HG02973 (cell line): ENCODE measurements around the gene NKD1.

Source experiments
- ATAC-seq: cut with Tn5 transposase; IDR thresholded peaks from one replicate; pipeline ENCODE4 v1.9.1; 2021; ENCODE audit warnings: moderate library complexity; ENCODE audit not compliant: unreplicated experiment

Gene NKD1

GRCh38 chr16:50692644-50692998, 144.4 kb downstream of the NKD1 start:
- no peak for ATAC-seq

GRCh38 chr16:50692999-50693781, 145.0 kb downstream of the NKD1 start, which contains the start of gene NOD2:
Gene NOD2, plus strand, starts transcription at chr16:50693606. Its CDS starts 5,890 bp downstream, at chr16:50699496.
- no peak for ATAC-seq

- no peak for ATAC-seq
Measured at GRCh38 chr16:50694206-50694605, 146.0 kb downstream of the NKD1 start.

DNA sequence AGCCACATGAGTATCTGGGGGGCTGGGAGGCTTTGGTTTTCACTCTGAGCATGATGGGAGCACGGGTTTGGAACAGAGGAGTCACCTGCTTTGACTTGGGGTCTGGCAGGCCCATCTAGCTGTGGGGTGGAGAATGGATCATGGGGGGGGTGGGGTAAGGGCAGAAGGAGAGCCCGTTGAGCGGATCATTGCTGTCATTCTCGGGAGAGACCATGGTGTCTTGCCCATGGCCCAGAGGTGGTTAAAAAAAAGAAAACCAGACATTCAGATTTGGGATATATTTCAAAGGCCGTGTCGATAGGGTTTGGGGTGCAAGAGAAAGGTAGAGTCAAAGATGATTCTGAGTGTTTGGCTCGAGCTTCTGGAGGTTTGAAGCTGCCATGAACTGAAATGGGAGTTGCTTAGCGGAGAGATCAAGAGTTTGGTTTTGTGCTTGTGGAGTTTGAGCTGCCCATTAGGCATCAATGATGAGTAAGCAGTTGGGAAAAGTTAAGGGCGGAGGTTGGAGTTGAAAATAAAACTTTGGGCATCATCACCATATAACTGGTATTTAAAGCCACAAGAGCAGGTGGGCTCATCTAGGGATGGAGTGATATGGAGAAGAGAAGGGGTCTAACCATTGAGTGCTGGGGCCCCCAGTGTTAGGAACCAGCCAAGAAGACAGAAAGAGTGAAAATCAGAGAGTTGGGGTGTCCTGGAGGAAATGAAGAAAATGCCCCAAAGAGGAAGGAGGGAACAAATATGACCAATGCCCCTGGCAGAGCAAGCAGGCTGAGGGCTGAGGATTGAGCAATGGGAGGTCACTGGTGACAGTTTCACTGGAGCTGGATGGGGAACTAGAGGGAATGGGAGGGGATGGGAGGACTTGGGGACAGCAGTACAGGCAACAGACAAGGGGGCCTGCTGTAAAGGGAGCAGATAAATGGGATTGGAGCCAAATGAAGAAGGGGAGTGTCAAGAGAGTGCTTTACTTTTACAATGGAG, 147.1 kb downstream of the NKD1 start:
- no peak for ATAC-seq

- no peak for ATAC-seq
Measured at GRCh38 chr16:50696126-50696525, 147.9 kb downstream of the NKD1 start.

DNA sequence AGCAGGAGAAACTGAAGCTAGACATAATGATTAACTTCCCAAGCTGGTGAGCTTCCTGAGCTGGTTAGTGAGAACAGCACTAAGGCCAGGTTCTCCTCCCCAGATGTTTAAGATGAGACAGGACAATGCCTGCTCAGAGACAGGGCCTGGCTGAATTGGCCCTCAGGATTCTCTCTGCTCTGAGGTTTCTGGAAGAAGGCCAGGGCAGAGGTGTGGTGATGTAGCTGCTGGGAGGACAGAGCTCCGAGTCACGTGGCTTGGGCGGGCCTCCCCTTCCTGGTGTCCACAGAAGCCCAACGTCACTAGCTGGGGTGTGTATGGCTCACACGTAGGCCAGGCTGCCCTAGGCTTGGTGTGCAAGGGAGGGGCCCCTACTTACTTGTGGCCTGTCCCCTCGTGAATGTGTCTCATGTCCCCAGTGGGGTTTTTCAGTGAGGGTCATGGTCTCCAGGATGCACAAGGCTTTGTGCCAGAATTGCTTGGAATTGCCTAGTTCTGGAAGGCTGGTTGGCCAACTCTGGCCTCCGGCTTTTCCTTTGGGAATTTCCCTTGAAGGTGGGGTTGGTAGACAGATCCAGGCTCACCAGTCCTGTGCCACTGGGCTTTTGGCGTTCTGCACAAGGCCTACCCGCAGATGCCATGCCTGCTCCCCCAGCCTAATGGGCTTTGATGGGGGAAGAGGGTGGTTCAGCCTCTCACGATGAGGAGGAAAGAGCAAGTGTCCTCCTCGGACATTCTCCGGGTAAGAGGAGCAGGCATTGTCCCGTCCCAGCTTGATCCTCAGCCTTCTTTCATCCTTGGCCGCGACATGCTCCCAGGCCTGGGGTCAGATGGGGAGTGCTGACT, 148.6 kb downstream of the NKD1 start:
- peak; percentile 43 for ATAC-seq

GRCh38 chr16:50697421-50697715, 149.2 kb downstream of the NKD1 start:
- ATAC-seq: no peak

DNA sequence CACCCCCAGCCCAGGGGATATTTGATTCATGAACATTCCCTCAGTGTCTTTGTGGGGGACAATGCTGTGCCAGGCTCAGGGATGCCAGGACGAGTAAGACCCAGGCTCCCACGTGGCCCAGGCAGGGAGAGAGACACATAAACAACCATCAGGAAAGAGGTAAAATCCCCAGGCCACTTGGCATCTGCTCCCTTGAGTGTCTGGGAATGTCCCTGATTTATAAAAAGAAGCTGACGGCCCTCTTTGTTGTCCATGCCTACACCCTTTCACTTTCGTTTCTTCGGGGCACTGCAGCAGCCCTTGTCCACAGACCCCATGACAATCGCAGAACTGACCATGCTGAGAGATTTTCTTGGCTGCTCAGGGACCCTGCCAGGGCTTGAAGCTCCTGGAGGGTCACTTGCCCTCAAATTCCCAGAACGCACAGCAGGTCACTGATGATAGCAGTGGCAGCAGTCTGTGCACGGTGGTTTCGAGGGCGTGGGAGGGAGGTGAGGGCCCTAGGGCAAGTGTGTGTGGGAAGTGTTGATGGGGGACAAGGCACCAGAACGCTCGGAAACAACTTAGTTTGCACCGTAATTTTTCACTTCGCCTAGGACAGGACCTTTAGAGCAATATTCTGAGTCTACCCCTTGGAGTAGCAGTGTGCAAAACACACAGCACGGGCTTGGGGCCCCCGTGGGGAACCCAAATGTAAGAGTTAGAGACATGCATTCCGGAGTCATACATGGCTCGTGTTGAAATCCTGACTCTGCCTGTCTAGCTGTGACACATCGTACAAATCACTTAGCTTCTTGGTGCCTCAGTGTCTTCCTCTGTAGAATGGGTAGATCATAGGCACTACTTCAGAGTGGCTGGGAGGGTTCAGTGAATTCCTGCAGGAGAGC, 149.9 kb downstream of the NKD1 start:
- ATAC-seq: peak; percentile 41
